GM19099 (cell line): ENCODE results near the gene COL9A2.

Experiments used
- POLR2A ChIP-seq: IDR thresholded peaks from 3 replicates; pipeline ENCODE4 v1.6.1; 2011; ENCODE audit warnings: low read depth; ENCODE audit not compliant: insufficient read length; ENCODE audit errors: extremely low read depth

The COL9A2 gene

GRCh38 chr1:40257313-40257687, 59.8 kb downstream of the COL9A2 start:
- no peak for TF ChIP-seq POLR2A

GRCh38 chr1:40256401-40257084, 60.5 kb downstream of the COL9A2 start:
- no peak for TF ChIP-seq POLR2A

GRCh38 chr1:40255231-40255630, 61.9 kb downstream of the COL9A2 start:
- no peak for TF ChIP-seq POLR2A

GRCh38 chr1:40252601-40253000, 64.5 kb downstream of the COL9A2 start:
- TF ChIP-seq POLR2A = no peak

GRCh38 chr1:40251456-40251855, 65.6 kb downstream of the COL9A2 start:
- no peak for TF ChIP-seq POLR2A
